ENCODE data around the gene ABCB4. TPM values are rescaled to one million over a fixed set of nuclear protein-coding genes. Genes with fewer than 3 reads are reported as not detected.

The ABCB4 gene
- total and polyA plus RNA-seq, 2 of the 8 experiments (the other 6 are each of a cell fraction or from before 2014, with no cell fraction given): 0.54 to 0.60 TPM

DNA sequence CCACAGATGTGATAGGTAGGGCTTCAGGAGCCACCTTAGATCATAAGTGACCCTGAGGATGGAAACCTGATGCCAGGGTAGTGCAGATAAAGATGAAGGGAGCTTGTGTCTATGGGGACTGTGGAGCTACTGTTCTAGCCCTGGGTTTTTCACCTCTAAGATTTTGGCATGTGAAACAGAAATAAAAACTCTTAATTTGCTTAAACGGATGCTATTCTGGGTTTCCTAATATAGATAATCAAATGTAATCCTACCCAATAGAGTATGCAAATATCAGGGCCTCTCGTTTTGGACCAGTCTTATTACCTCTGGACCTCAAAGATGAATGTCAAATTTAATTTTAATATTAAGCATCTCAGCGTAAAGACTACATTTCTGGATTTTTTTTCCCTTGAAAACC is 49.3 kb downstream of the ABCB4 start:
- Histone ChIP-seq H4K91ac (replicated peaks; ENCODE audit: insufficient read length, low read length) (no peak overlapping the region), H3K4me1 (replicated peaks in 1 of 4; ENCODE audit: control insufficient read depth in 3 of 4, insufficient read depth in 4 of 4, low read length in 3 of 4) (no peaks in the 10 kb centered on the region), H3K79me1 (ENCODE audit: low read depth, low read length) (no peaks in the 10 kb centered on the region), H3K14ac (ENCODE audit: insufficient read length) (no peak overlapping the region), H3K9ac (replicated peaks in 1 of 4; ENCODE audit: extremely low read depth in 1 of 4, low read depth in 3 of 4, low read length in 3 of 4) (no peak overlapping the region), H2BK15ac (ENCODE audit: low read length) (no peak overlapping the region), H3K36me3 (ENCODE audit: control insufficient read depth in 2 of 4, insufficient read depth in 4 of 4, low read length in 3 of 4) (no peaks in the 10 kb centered on the region), H2AFZ (ENCODE audit: low read length) (no peak overlapping the region), H3K56ac (replicated peaks; ENCODE audit: insufficient read length, low read depth, low read length) (no peak overlapping the region), H3K79me2 (ENCODE audit: control insufficient read depth in 1 of 2, insufficient read depth in 2 of 2, low read length in 2 of 2) (no peaks in the 10 kb centered on the region), H3K18ac (ENCODE audit: extremely low read depth, low read length) (no peak overlapping the region), H3K4me3 (ENCODE audit: extremely low read depth in 1 of 4, insufficient read depth in 2 of 4, low read depth in 3 of 4, low read length in 4 of 4) (no peak overlapping the region), H2BK120ac (replicated peaks; ENCODE audit: low read depth, low read length) (no peak overlapping the region), H2BK5ac (ENCODE audit: low read depth, low read length) (no peak overlapping the region), H2AK5ac (ENCODE audit: low read depth, low read length) (no peak overlapping the region), H3K27ac (ENCODE audit: low read depth, low read length) (no peak overlapping the region), H3K4ac (replicated peaks; ENCODE audit: insufficient read length, low read depth, low read length) (no peak overlapping the region), H3K4me2 (ENCODE audit: insufficient read depth in 1 of 2, low read depth in 2 of 2, low read length in 2 of 2) (no peak overlapping the region), H2BK20ac (ENCODE audit: low read length) (no peak overlapping the region), H4K5ac (ENCODE audit: insufficient read length, low read depth, low read length) (no peak overlapping the region), H2BK12ac (ENCODE audit: low read depth, low read length) (no peak overlapping the region), H3K27me3 (replicated peaks in 1 of 4; ENCODE audit: control insufficient read depth in 3 of 4, extremely low read depth in 1 of 4, insufficient read depth in 3 of 4, low read length in 3 of 4) (no peaks in the 10 kb centered on the region), H4K8ac (ENCODE audit: extremely low read depth, insufficient read depth, low read length) (no peak overlapping the region), H3K23me2 (ENCODE audit: low read depth, low read length) (no peaks in the 10 kb centered on the region), H3K23ac (ENCODE audit: insufficient read length) (no peak overlapping the region), H3K9me3 (ENCODE audit: insufficient read depth in 2 of 2, low read depth in 1 of 2, low read length in 1 of 2) (no peaks in the 10 kb centered on the region), H4K20me1 (replicated peaks in 1 of 2; ENCODE audit: control insufficient read depth in 1 of 2, insufficient read depth in 2 of 2, low read length in 2 of 2) (no peaks in the 10 kb centered on the region)
- WGBS, 2 experiments (ENCODE audit: extremely low coverage in 1 of 2, insufficient coverage in 1 of 2, insufficient read length in 1 of 2, insufficient replicate concordance in 2 of 2, low coverage in 1 of 2, low lambda C conversion rate in 2 of 2, missing lambda C conversion rate in 1 of 2): 92% methylated on average over 3 of the region's 3 CpGs; no CpG with 5 or more reads in 1 of the 2 experiments
- ChIA-PET POLR2A (ENCODE audit: partially characterized antibody) (no interaction called here), CTCF (ENCODE audit: partially characterized antibody) (interaction anchor here (1.0 kb wide), 1 partner anchor 11 kb away, joined by 3 read pairs; no protein-coding TSS in a partner anchor)
- DNase-seq (ENCODE audit: low read depth in 1 of 2, low spot score in 2 of 2) (no peak), FAIRE-seq (no peak)
- TF ChIP-seq KDM1A (IDR thresholded peaks at IDR 0.05; ENCODE audit: borderline replicate concordance, low read length): no peak
- no peak for TF ChIP-seq TEAD4 (IDR thresholded peaks at IDR 0.05; ENCODE audit: low read depth, low read length)
- no peak for TF ChIP-seq EP300 (IDR thresholded peaks at IDR 0.05; ENCODE audit: borderline replicate concordance in 1 of 2, low read depth in 2 of 2, low read length in 2 of 2)
- no peak for TF ChIP-seq SIX5 (IDR thresholded peaks at IDR 0.05; ENCODE audit: low read depth, low read length)
